Adipocyte (in vitro differentiated cells): ENCODE data around the gene CDH1.
A peak's percentile ranks its signal among the peaks of the same experiment; 100 is the strongest.
"Not testable (repeated sequence)": the region's sequence is repeated elsewhere in the genome, so short reads cannot be mapped to it uniquely, and the experiment has no call there.

Experiments used
- DNase-seq: peaks from one replicate; pipeline ENCODE4 v3.0.0-alpha.2; 2015; ENCODE audit warnings: low read depth
- H3K27me3 ChIP-seq: replicated peaks from 2 replicates; pipeline ENCODE4 v1.7.0; 2013; ENCODE audit warnings: mild to moderate bottlenecking, low read length, moderate library complexity; ENCODE audit not compliant: control insufficient read depth, insufficient read depth
- H3K36me3 ChIP-seq: 2 replicates; pipeline ENCODE4 v1.7.0; 2013; ENCODE audit warnings: low read length, mild to moderate bottlenecking, moderate library complexity; ENCODE audit not compliant: control insufficient read depth, insufficient read depth, severe bottlenecking
- H3K4me1 ChIP-seq: 2 replicates; pipeline ENCODE4 v1.7.0; 2013; ENCODE audit warnings: mild to moderate bottlenecking, low read length, moderate library complexity; ENCODE audit not compliant: control insufficient read depth, insufficient read depth
- H3K4me3 ChIP-seq: 2 replicates; pipeline ENCODE4 v1.7.0; 2013; ENCODE audit warnings: mild to moderate bottlenecking, low read length, moderate library complexity
- H3K9ac ChIP-seq: 2 replicates; pipeline ENCODE4 v1.7.0; 2013; ENCODE audit warnings: mild to moderate bottlenecking, low read length, moderate library complexity
- H3K9me3 ChIP-seq: 2 replicates; pipeline ENCODE4 v1.7.0; 2013; ENCODE audit warnings: mild to moderate bottlenecking, low read length, moderate library complexity; ENCODE audit not compliant: control insufficient read depth

Gene CDH1

GRCh38 chr16:68835970-68836369, 98.9 kb downstream of the CDH1 start:
- no peak overlapping the region for H3K4me3 ChIP-seq
- H3K36me3 ChIP-seq: no peaks in the 10 kb centered on the region
- no peaks in the 10 kb centered on the region for H3K9me3 ChIP-seq
- H3K4me1 ChIP-seq: peaks cover 11% of the 10 kb centered on the region
- H3K9ac ChIP-seq: no peak overlapping the region
- H3K27me3 ChIP-seq: no peaks in the 10 kb centered on the region
- DNase-seq: no peak

GRCh38 chr16:68839831-68840230, 102.7 kb downstream of the CDH1 start:
- H3K4me3 ChIP-seq: no peak overlapping the region
- no peaks in the 10 kb centered on the region for H3K9me3 ChIP-seq
- peaks cover 15% of the 10 kb centered on the region for H3K4me1 ChIP-seq
- no peak for DNase-seq
- no peaks in the 10 kb centered on the region for H3K27me3 ChIP-seq
- H3K9ac ChIP-seq: no peak overlapping the region
- no peaks in the 10 kb centered on the region for H3K36me3 ChIP-seq

- Histone ChIP-seq H3K9ac (peak overlapping the region; percentile 98), H3K4me1 (peaks cover 16% of the 10 kb centered on the region), H3K4me3 (peak overlapping the region; percentile 94)
- H3K9me3 ChIP-seq, H3K27me3 ChIP-seq, DNase-seq, H3K36me3 ChIP-seq: not testable (repeated sequence)
Measured at GRCh38 chr16:68842964-68843481, 105.9 kb downstream of the CDH1 start.

GRCh38 chr16:68843482-68844210, 106.6 kb downstream of the CDH1 start, which contains the start of gene TANGO6:
TANGO6 (plus strand) TSS chr16:68843531; CDS start chr16:68843618, 87 bp downstream.
- no peaks in the 10 kb centered on the region for H3K27me3 ChIP-seq
- peaks cover 16% of the 10 kb centered on the region for H3K4me1 ChIP-seq
- H3K9me3 ChIP-seq: no peaks in the 10 kb centered on the region
- H3K9ac ChIP-seq: peak within 1 kb of the TSS; percentile 98
- H3K4me3 ChIP-seq: peak within 1 kb of the TSS; percentile 94
- peak; percentile 93 for DNase-seq
- no peaks in the 10 kb centered on the region for H3K36me3 ChIP-seq

GRCh38 chr16:68844211-68844564, 107.1 kb downstream of the CDH1 start:
- Histone ChIP-seq H3K9ac (peak overlapping the region; percentile 98), H3K4me1 (peaks cover 16% of the 10 kb centered on the region), H3K4me3 (peak overlapping the region; percentile 94), H3K36me3 (no peaks in the 10 kb centered on the region), H3K9me3 (no peaks in the 10 kb centered on the region), H3K27me3 (no peaks in the 10 kb centered on the region)
- DNase-seq: no peak

GRCh38 chr16:68848786-68849185, 111.7 kb downstream of the CDH1 start:
- Histone ChIP-seq H3K36me3 (no peaks in the 10 kb centered on the region), H3K4me1 (peaks cover 17% of the 10 kb centered on the region), H3K4me3 (no peak overlapping the region), H3K27me3 (no peaks in the 10 kb centered on the region), H3K9me3 (no peaks in the 10 kb centered on the region), H3K9ac (no peak overlapping the region)
- no peak for DNase-seq

- Histone ChIP-seq H3K27me3 (no peaks in the 10 kb centered on the region), H3K4me3 (no peak overlapping the region), H3K9ac (no peak overlapping the region), H3K4me1 (peaks cover 10% of the 10 kb centered on the region), H3K36me3 (no peaks in the 10 kb centered on the region), H3K9me3 (no peaks in the 10 kb centered on the region)
- no peak for DNase-seq
Measured at GRCh38 chr16:68850481-68850880, 113.4 kb downstream of the CDH1 start.

GRCh38 chr16:68851601-68852000, 114.5 kb downstream of the CDH1 start:
- DNase-seq: no peak
- Histone ChIP-seq H3K27me3 (no peaks in the 10 kb centered on the region), H3K4me3 (no peak overlapping the region), H3K9me3 (no peaks in the 10 kb centered on the region), H3K36me3 (no peaks in the 10 kb centered on the region), H3K9ac (no peak overlapping the region), H3K4me1 (peaks cover 10% of the 10 kb centered on the region)

GRCh38 chr16:68857479-68857878, 120.4 kb downstream of the CDH1 start:
- H3K4me1 ChIP-seq: no peaks in the 10 kb centered on the region

GRCh38 chr16:68859828-68860227, 122.7 kb downstream of the CDH1 start:
- H3K36me3 ChIP-seq: peaks cover 30% of the 10 kb centered on the region
- no peaks in the 10 kb centered on the region for H3K27me3 ChIP-seq
- no peak overlapping the region for H3K9ac ChIP-seq
- no peak overlapping the region for H3K4me3 ChIP-seq
- H3K9me3 ChIP-seq: no peaks in the 10 kb centered on the region
- H3K4me1 ChIP-seq: no peaks in the 10 kb centered on the region
- DNase-seq: no peak

More at GRCh38 chr16:68857479-68857878, 120.4 kb downstream of the CDH1 start:
- Histone ChIP-seq H3K9ac (no peak overlapping the region), H3K4me3 (no peak overlapping the region), H3K36me3 (peaks cover 19% of the 10 kb centered on the region), H3K27me3 (no peaks in the 10 kb centered on the region), H3K9me3 (no peaks in the 10 kb centered on the region)
- DNase-seq: no peak

- DNase-seq: no peak
- H3K4me1 ChIP-seq: no peaks in the 10 kb centered on the region
Measured at GRCh38 chr16:68860978-68861892, 124.1 kb downstream of the CDH1 start.

More at GRCh38 chr16:68860978-68861892, 124.1 kb downstream of the CDH1 start:
- Histone ChIP-seq H3K9ac (no peak overlapping the region), H3K27me3 (no peaks in the 10 kb centered on the region), H3K9me3 (no peaks in the 10 kb centered on the region), H3K4me3 (no peak overlapping the region), H3K36me3 (peaks cover 30% of the 10 kb centered on the region)
